B cell (primary cell): ENCODE results near the gene RPL10A. TPM values are rescaled to one million over a fixed set of nuclear protein-coding genes. Genes with fewer than 3 reads are reported as not detected.

Experiments
- ATAC-seq: fragments of 200-7000 bp; cut with Tn5 transposase; one replicate; pipeline ENCODE4 v1.10.0; 2021; ENCODE audit warnings: low read depth, mild to moderate bottlenecking, moderate number of reproducible peaks, moderate library complexity
- CTCF ChIA-PET: fragments of 350-600 bp; sonication (Branson Sonifier 250); formaldehyde crosslinking; loops from one replicate; lab custom pipeline; 2021; ENCODE audit warnings: antibody characterized with exemption, inconsistent platforms; lab: Charles Lee
- POLR2A ChIA-PET: fragments of 350-600 bp; sonication (Branson Sonifier 250); formaldehyde crosslinking; loops from one replicate; lab custom pipeline; 2021; ENCODE audit warnings: antibody characterized with exemption; lab: Charles Lee
- DNase-seq: peaks from one replicate; pipeline ENCODE4 v3.0.0; 2013
- H2AFZ ChIP-seq: 2 replicates; pipeline ENCODE4 v1.6.1; 2012; ENCODE audit warnings: mild to moderate bottlenecking, low read depth, low read length; ENCODE audit not compliant: insufficient read depth, poor library complexity, severe bottlenecking
- H3K27ac ChIP-seq, 2 donors: 1 replicate in 1 of 2; 2 replicates in 1 of 2; pipeline ENCODE4 v1.5.1; 2012 to 2013; ENCODE audit warnings: low read length in 2 of 2, mild to moderate bottlenecking in 2 of 2, moderate library complexity in 1 of 2
- H3K27me3 ChIP-seq, 4 experiments: fragments of 200-600 bp in 1 of 4; sonication (generic) in 1 of 4; replicated peaks in 1 of 4; 1 replicate in 2 of 4; 2 replicates in 2 of 4; pipeline versions ENCODE4 v1.6.1 to v1.7.0; 2013 to 2016; ENCODE audit warnings: low read length in 3 of 4, mild to moderate bottlenecking in 2 of 4, mixed read lengths in 1 of 4, moderate library complexity in 1 of 4; ENCODE audit not compliant: insufficient read depth in 4 of 4, control insufficient read depth in 3 of 4; ENCODE audit errors: control extremely low read depth in 1 of 4
- H3K36me3 ChIP-seq, 2 experiments: replicated peaks in 1 of 2; 1 replicate in 1 of 2; 2 replicates in 1 of 2; pipeline versions ENCODE4 v1.6.1 to v1.7.1; 2013; ENCODE audit warnings: low read length in 1 of 2; ENCODE audit not compliant: insufficient read depth in 2 of 2, control insufficient read depth in 1 of 2; ENCODE audit errors: control extremely low read depth in 1 of 2, extremely low read depth in 1 of 2
- H3K4me1 ChIP-seq, 2 donors: fragments of 200-600 bp in 1 of 2; sonication (generic) in 1 of 2; 1 replicate in 1 of 2; 2 replicates in 1 of 2; pipeline versions ENCODE4 v1.5.1 to v1.6.1; 2013 to 2017; ENCODE audit warnings: low read length in 2 of 2; ENCODE audit not compliant: control insufficient read depth in 2 of 2, insufficient read depth in 2 of 2
- H3K4me2 ChIP-seq: replicated peaks from 2 replicates; pipeline ENCODE3; 2012; ENCODE audit warnings: mild to moderate bottlenecking, low read depth, low read length; ENCODE audit not compliant: poor library complexity, severe bottlenecking
- H3K4me3 ChIP-seq, 5 experiments: fragments of 200-600 bp in 1 of 5; sonication (generic) in 1 of 5; 1 replicate in 3 of 5; 2 replicates in 2 of 5; pipeline versions ENCODE4 v1.5.1 to v1.7.0; 2011 to 2016; ENCODE audit warnings: low read length in 4 of 5, mild to moderate bottlenecking in 4 of 5, low read depth in 2 of 5, control low read depth in 1 of 5, moderate library complexity in 1 of 5; ENCODE audit not compliant: insufficient read depth in 1 of 5; ENCODE audit errors: control extremely low read depth in 1 of 5, extremely low read depth in 1 of 5
- H3K79me2 ChIP-seq: fragments of 200-600 bp; sonication (generic); one replicate; pipeline ENCODE4 v1.6.0; 2016; ENCODE audit warnings: low read length; ENCODE audit not compliant: control insufficient read depth, insufficient read depth
- H3K9ac ChIP-seq: fragments of 200-600 bp; sonication (generic); 2 replicates; pipeline ENCODE4 v1.6.1; 2017; ENCODE audit warnings: mild to moderate bottlenecking, low read length, moderate library complexity
- H3K9me3 ChIP-seq, 3 donors: one replicate each; pipeline versions ENCODE4 v1.6.1 to v1.7.1; 2013; ENCODE audit warnings: low read length in 2 of 3; ENCODE audit not compliant: control insufficient read depth in 2 of 3, insufficient read depth in 1 of 3; ENCODE audit errors: control extremely low read depth in 1 of 3
- H4K20me1 ChIP-seq: 2 replicates; pipeline ENCODE4 v1.6.0; 2012; ENCODE audit warnings: mild to moderate bottlenecking, low read length; ENCODE audit not compliant: insufficient read depth, control insufficient read depth, poor library complexity, severe bottlenecking
- H3K27ac Mint-ChIP-seq: one replicate; pipeline ENCODE4 v1.8.0; 2021; ENCODE audit warnings: mixed read lengths
- H3K27me3 Mint-ChIP-seq: one replicate; pipeline ENCODE4 v1.8.0; 2021; ENCODE audit warnings: mixed read lengths
- H3K4me1 Mint-ChIP-seq: one replicate; pipeline ENCODE4 v1.8.0; 2021; ENCODE audit warnings: mixed read lengths
- H3K4me3 Mint-ChIP-seq: one replicate; pipeline ENCODE4 v1.8.0; 2021; ENCODE audit warnings: mixed read lengths
- H3K9me3 Mint-ChIP-seq: one replicate; pipeline ENCODE4 v1.8.0; 2022; ENCODE audit warnings: mixed read lengths; ENCODE audit not compliant: insufficient read depth
- EZH2 ChIP-seq: IDR thresholded peaks from 2 replicates; pipeline ENCODE4 v1.6.1; 2012; ENCODE audit warnings: borderline replicate concordance, low read depth, mild to moderate bottlenecking, moderate library complexity, low read length; ENCODE audit not compliant: insufficient read depth, poor library complexity, severe bottlenecking
- WGBS: methylation state at CpG from one replicate; pipeline ENCODE4 v1.1.5; 2013; ENCODE audit warnings: missing lambda C conversion rate; ENCODE audit not compliant: insufficient coverage; 5-methylcytosine and 5-hydroxymethylcytosine counted together
- intact Hi-C: fragments of 100-400 bp; cut with micrococcal nuclease; formaldehyde crosslinking; loops from one replicate; pipeline ENCODE4 v1.10.0; 2022
- polyA plus RNA-seq: library from polyadenylated mRNA; depleted of rRNA; stranded (reverse); fragments of >200 nt; gene quantifications from 2 replicates; pipeline ENCODE4 v1.2.3, GENCODE V29; 2012
- total RNA-seq, 2 donors: library from RNA; stranded (reverse); fragments of 120-200 nt in 1 of 2; gene quantifications; 1 replicate in 1 of 2; 2 replicates in 1 of 2; pipeline versions ENCODE4 v1.2.3 to v1.2.4, GENCODE V29; 2013 to 2022
- TF ChIP-seq, protein P1 (sequence below): fragments of 200-600 bp; IDR thresholded peaks from one replicate; pipeline ENCODE4 v1.8.0; 2022; ENCODE audit warnings: antibody characterized with exemption, mild to moderate bottlenecking

RPL10A gene
- total and polyA plus RNA-seq, 2 donors (not counting 1 experiment from before 2014, with no cell fraction given) = 1,687 to 3,150 TPM

DNA sequence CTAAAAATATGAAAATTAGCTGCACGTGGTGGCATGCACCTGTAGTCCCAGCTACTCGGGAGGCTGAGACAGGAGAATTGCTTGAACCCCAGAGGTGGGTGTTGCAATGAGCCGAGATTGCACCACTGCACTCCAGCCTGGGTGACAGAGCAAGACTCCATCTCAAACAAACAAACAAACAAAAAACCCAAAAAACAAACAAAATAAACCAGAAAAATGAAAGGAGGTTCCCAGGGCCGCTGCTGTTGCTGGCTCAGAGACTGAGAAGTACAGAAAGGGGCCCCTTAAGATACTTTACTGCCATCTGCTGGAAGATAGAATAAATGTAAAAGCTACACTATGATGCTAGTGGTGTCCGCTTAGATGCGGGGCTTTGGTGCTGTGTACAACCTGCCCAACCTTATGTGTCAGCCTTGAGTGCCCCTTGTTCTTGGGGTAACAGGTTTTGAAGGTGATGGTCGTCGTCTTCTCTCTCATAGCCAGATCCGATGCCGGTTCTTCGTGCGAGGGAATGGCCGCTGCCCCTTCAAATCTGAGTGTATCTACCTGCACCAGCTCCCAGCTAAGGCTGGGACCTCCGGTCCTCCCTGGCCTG is 18.8 kb upstream of the RPL10A start:
- Histone ChIP-seq H3K9me3 (no peaks in the 10 kb centered on the region), H3K9ac (no peak overlapping the region), H4K20me1 (peaks cover 8% of the 10 kb centered on the region), H3K4me3 (no peak overlapping the region), H3K27ac (no peak overlapping the region), H3K36me3 (no peaks in the 10 kb centered on the region), H3K4me2 (no peak overlapping the region), H3K4me1 (peaks cover 14 to 21% of the 10 kb centered on the region in 2 donors), H2AFZ (peak overlapping the region; percentile 35), H3K79me2 (no peaks in the 10 kb centered on the region), H3K27me3 (no peaks in the 10 kb centered on the region)
- DNase-seq = peak; percentile 83
- Mint-ChIP-seq H3K27ac (no peak overlapping the region), H3K4me3 (no peak overlapping the region), H3K27me3 (no peaks in the 10 kb centered on the region), H3K4me1 (peaks cover 29% of the 10 kb centered on the region), H3K9me3 (no peaks in the 10 kb centered on the region)
- CTCF ChIA-PET = interaction anchor here (0.7 to 11.4 kb wide), 26 partner anchors 11 to 287 kb away, joined by 3 to 205 read pairs (median 4); partner anchors contain the start of genes DEF6, PPARD and RPL10A
- ATAC-seq = peak; percentile 29
- TF ChIP-seq, protein P1, sequence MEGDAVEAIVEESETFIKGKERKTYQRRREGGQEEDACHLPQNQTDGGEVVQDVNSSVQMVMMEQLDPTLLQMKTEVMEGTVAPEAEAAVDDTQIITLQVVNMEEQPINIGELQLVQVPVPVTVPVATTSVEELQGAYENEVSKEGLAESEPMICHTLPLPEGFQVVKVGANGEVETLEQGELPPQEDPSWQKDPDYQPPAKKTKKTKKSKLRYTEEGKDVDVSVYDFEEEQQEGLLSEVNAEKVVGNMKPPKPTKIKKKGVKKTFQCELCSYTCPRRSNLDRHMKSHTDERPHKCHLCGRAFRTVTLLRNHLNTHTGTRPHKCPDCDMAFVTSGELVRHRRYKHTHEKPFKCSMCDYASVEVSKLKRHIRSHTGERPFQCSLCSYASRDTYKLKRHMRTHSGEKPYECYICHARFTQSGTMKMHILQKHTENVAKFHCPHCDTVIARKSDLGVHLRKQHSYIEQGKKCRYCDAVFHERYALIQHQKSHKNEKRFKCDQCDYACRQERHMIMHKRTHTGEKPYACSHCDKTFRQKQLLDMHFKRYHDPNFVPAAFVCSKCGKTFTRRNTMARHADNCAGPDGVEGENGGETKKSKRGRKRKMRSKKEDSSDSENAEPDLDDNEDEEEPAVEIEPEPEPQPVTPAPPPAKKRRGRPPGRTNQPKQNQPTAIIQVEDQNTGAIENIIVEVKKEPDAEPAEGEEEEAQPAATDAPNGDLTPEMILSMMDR = peak; percentile 81
- TF ChIP-seq EZH2 = no peak
- 45% methylated on average over 12 of the region's 14 CpGs for WGBS
- POLR2A ChIA-PET = interaction anchor here (0.7 to 1.3 kb wide), 4 partner anchors 101 to 190 kb away, joined by 3 to 21 read pairs (median 4); partner anchors contain the start of genes PPARD and ZNF76
- intact Hi-C loops = loop anchor here (1.0 kb wide), 2 partner anchors 107 to 152 kb away; partner anchors contain the start of genes DEF6 and PPARD
